Measurements from ENCODE around the gene TTC12.

- TF ChIP-seq CTCF (IDR thresholded peaks at IDR 0.05) (no peak), POLR2A (IDR thresholded peaks at IDR 0.05) (no peak)
Measured at GRCh38 chr11:113269096-113269495, 45.3 kb upstream of the TTC12 start.

All from prostate gland (tissue), 2 donors.